GM19463 (cell line): ENCODE measurements around the gene CCDC141.

Experiments used
- ATAC-seq: cut with Tn5 transposase; IDR thresholded peaks from one replicate; pipeline ENCODE4 v1.9.1; 2021; ENCODE audit warnings: mild to moderate bottlenecking, moderate library complexity; ENCODE audit not compliant: unreplicated experiment

The CCDC141 gene

DNA sequence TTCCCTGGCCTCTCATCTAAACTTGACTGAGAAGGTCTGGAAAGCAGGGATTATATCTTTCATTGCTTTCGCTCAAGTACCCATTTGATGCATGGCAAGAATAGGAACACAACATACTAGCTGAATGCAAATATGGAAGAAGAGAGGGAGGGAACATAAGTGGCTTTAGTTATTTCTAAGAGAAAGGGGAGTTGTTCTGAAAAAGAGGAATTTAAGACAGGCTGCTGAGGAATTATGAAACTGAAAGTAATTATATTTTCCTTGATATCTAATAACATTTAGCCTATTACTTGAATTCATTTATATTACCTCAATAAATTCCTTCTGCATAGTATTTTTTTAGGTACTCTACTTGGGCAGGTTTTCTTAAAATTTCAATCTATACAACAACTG is 136.9 kb downstream of the CCDC141 start:
- ATAC-seq: no peak

DNA sequence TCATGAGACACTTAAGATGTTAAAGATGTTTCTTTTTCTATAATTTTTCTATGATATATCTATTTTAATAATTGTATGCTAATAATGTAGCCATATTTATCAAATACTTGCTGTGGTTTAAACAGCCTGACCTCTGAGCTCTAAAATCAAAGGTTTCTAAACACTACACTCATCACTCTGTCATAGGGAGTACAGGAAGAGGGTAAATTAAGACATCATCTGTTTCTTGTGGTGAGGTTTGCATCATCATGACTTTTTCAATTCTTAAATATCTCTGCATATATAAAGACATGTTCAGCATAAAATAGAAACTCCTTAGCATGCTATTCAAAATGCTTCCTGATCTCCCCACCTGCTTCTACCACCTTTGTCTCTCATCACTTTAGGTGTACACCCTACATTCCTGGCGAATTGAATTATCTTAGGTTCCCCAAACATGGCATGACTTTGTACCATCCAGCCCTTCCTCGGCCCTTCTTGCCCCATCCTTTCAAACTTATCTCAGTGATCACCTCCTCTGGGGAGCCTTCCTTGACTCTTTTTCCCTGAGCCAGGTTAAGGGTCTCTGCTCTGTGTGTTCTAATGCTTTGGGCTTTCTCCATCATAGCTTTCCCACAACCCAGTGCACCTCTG is 137.4 kb downstream of the CCDC141 start:
- ATAC-seq: no peak

DNA sequence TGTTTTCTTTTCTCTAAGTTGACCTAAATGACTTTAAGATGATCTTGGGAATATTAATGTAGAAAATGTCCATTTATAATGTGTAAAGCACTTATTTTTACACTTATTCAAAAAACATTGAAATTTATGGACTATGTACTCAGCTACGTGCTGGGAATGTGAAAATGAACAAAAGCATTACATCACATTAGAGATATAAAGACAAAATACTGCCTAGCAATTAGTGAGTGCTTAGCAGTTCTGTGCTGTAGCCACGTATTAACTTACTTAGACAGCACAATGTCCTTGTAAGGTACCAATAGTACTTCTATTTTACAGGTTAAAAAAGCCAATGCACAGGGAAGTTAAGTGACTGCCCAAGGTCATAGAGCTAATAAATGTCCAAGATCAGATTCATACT is 138.9 kb downstream of the CCDC141 start:
- ATAC-seq: no peak

GRCh38 chr2:178910005-178910404 is 139.9 kb downstream of the CCDC141 start:
- ATAC-seq: no peak

DNA sequence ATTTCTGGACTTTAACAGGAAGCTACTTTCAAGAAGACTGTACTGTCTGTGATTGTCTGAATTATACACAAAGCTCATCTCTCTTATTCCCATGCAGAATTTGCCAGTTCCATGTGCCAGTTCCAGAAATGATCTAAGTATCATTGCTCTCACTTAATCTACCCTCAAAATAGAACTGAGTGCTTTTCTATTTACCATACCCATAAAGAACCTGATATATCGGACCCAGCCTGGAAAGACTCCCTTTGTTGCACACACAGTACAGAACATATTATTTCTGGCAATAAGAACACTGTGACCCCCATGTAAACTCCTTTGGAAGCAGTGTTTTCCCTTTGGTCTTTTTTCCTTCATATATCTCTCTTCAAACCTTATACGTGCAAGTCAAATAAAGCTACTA is 140.4 kb downstream of the CCDC141 start:
- no peak for ATAC-seq

- ATAC-seq: no peak
Observed at GRCh38 chr2:178908810-178909209, 141.1 kb downstream of the CCDC141 start.

DNA sequence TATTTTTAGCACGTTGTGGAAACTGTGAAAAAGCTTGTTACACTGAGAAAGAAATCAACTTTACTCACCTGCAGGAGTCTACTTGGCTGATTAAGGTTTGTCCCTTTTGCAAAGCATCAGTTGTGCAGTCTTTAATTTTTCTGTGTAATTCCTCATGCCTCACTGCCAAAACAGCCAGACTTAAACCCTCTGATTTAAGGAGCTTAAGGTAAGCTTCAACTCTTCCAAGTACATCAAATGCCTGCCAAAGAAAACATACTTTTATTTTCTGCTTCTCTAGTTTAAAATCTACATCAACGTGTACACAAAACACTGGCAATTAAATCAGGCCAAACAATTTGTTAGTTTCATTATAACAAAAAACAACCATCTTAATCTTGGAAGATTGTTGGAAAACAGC is 144.7 kb downstream of the CCDC141 start:
- no peak for ATAC-seq

DNA sequence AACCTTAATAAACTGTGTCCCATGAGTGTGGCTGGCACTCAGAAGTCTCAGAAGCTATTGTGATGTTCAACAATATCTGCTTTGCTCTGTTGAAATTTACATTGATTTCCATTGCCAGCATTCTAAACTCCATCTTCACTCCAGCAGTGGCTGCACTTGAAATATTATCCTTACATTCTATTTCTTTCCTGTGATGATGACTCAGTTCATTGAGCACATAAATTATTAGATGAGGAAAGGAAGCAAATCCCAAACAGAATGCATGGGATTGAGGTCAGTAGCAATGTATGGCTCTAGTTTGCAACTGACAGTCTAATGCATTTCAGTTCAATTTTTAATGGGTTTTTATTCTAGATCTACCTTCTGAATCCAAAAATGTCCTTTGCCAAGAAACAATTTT is 150.3 kb downstream of the CCDC141 start:
- no peak for ATAC-seq

DNA sequence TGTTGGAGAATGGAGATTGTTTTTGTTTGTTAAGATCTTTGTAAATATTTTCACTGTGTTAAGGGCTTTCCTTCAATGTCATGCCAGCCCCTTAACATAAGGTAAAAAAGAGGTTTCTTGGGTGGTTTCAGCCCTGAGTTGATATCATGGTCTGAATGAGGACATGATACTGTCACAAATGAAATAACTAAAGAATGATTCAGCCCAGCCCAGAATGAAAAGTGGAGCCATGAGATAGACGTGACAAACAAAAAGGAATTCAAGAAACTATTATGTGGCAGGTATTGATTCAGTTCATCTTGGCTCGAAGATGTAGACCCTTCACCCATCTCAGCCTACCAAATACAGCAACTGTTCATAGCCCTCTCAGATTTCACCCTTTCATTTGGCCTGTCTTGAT is 154.1 kb downstream of the CCDC141 start:
- ATAC-seq: no peak

DNA sequence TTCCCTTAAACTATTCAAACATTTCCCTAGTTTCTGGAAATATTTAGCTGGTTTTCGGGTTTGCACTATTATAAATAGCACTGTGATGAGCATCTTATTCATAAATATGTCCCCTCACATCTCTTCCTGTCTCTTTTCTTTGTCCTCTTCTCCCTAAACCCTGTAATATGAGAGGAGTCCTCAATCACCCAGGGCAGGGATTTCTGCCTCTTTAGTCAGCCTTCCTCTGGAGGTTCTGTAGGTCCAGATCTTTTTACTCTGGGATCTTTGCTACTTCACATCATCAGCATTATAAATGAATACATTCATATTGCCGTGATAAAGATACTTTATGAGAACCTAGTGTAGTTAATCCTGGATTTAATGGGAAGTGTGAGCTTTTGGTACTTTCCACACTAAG is 154.8 kb downstream of the CCDC141 start:
- ATAC-seq: no peak

GRCh38 chr2:178892751-178893625 is 156.9 kb downstream of the CCDC141 start:
- ATAC-seq: no peak

DNA sequence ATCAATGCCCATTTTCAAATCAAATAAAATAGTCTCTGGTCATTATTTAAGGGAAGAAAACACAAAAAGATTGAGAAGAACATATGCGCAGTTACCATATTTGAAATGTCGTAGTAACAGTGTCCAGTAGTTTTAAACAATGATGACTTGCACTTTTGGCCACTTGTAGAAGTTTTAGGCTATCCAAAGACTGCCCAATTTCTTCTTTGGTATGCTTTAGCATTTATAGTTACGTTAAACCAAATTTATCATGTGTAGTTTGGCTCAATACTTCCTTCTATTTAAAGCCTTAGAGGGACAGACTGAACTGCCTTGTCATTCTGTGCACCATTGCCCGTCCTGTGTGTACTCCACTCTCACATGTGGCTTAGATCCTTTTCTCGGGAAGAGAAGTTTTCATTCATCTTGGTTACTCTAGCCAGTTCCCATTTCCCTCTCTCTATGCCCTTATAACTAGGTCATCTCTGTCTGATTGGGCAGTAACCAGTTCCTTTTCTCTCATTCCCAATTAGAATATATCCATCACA is 157.9 kb downstream of the CCDC141 start:
- ATAC-seq: no peak

DNA sequence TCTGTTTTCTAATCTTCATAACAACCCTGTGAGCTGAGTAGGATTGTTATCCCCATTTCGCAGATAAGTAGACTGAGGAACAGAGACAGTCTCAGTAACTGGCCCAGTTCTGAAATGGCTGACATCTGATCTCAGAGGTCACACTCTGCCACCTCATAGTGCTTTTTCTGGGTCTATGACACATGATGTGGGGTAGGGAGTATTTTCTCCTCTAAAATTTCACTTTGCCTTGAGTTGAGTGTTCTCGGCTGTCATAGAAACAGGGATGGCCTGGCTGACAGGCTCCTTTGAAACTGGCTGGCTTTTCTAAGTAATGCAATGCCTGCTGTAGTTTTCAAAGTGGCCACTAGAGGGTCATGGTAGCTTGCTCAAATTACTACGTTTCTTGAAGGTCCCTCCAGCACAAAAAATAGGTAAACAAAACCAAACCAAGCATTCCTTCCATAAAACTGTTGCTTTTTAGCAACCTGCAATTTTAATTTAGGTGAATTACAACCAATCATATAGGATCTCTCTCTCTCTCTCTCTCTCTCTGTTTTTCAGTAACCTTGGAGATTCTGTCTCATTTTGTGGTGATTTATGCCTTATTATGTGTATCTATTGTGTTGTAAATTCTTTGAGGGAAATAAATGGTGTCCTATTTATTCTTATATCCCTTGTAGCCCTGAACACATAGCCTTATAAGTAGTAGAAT is 158.5 kb downstream of the CCDC141 start:
- ATAC-seq: peak; percentile 95

GRCh38 chr2:178886006-178886405 is 163.9 kb downstream of the CCDC141 start:
- ATAC-seq: no peak

- ATAC-seq: no peak
Observed at GRCh38 chr2:178884440-178884839, 165.5 kb downstream of the CCDC141 start.

DNA sequence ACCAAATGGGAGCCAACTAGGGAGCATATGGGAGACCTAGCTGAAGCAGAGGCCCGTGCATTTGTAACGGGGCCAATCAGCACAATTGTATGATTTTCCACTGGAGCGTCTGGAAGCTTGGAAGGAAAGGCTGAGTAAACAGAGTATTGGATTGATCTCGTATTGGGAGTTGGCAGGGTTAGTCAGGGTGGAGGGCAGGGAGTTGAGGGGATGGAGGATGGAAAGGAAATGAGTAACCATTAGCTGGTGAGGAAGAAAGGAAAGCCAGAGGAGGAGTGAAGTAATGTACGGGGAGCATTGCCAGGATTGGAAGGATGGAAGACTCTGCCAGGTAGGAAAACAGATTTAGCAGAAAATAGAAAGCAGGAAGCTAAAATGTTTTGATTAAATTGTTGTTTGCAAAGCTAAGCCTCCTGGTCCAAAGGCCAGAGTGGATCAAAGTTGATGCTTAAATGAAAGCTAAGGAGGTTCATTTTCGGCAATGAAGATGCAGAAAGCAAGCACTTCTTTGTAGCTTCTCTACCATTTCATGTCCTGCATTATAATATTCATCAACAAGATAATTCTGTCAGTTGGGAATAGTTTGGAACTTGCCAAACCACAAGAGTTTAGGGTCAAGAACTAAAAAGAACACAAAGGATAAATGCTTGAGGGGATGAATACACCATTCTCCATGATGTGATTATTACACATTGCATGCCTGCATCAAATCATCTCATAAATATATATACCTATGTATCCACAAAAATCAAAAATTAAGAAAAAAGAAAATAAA is 167.1 kb downstream of the CCDC141 start:
- no peak for ATAC-seq

DNA sequence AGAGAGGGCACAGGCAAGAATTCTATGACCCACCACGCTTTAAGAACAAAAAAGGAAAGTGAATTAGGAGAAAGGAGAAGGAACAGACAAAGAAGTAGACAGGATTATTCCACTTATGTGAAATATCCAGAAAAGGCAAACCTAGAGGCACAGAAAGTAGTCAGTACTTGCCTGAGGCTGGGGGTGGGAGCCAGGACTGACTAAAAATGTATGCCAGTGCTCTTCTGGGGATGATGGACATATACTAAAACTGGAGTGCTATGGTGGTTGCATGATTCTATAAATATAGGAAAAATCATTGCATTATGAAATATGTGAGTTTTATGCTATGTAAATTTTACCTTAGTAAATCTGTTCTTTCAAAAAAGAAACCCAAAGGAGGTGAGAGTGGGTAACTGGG is 168.9 kb downstream of the CCDC141 start:
- no peak for ATAC-seq

DNA sequence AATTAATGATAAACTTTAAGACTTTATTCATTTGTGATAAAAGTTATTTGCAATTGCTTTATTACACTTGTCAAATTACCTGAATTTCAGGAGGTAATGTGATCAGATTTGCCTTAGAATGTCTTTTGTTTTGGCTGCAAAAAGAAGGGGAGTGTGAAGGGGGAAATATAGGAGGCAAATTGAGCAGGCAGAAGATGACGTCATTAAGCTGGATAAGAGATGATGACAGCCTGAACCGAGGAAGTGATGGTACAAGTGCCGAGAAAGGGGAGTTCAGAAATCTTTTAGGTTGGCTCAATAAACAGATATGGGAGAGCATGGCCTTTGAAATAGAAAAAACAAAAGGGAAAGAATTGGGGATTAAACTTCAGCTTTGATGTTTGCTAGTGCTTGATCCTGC is 169.7 kb downstream of the CCDC141 start:
- no peak for ATAC-seq

DNA sequence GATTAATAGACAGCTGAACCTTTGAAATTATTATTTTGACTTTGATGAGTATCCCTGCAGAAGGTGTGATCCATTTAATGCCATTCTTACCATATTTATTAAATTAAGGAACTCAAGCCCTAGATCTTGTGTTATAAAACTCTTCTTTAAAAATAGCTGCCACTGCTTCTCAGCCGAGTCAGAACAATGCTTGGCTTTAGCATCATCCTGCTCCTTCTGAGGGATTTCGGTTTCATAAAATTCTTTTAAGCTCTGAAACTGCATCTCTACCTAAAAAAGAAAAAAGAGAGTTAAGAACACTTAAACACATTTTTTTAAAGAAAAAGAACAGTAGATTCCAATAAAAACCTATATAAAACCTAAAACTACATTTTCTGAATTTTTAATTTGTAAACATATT is 172.1 kb downstream of the CCDC141 start:
- no peak for ATAC-seq

DNA sequence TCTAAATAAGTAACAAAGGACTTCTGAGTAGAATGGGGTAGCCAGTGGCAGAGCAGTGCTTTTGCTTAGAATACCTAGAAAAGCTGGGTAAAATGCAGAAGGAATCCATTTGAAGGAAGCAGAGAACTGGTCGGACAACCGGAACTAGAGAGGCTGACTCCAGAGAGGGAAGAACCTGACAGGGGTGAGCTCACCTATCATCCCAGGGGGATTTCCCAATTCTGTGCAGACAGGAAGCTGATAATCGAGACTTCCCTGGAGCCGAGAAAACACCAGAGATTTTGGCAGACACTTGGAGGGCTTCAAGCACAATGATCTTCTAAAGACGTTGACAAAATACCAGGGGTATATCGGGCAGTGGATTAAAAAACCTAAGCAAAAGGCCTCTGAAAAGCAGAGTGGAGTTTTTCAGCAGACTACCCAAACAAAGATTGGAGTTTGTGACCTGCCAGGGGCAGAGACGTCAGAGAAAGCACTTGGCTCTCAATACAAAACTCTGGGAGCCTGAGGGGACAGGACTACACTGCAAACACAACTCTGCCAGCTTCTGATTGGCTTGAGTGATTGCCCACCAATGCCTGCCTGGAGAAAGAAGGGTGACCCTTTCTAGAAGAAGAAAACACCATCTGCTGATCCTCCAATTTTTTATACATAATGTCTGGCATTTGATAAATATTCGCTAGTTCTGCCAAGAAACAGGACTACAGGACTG is 175.3 kb downstream of the CCDC141 start:
- no peak for ATAC-seq
